ENCODE measurements around the gene DCUN1D3. TPM values are rescaled to one million over a fixed set of nuclear protein-coding genes. Genes with fewer than 3 reads are reported as not detected.

DCUN1D3 gene
- total RNA-seq, 2 donors from 2014 or later: 7.2 to 16.5 TPM

DNA sequence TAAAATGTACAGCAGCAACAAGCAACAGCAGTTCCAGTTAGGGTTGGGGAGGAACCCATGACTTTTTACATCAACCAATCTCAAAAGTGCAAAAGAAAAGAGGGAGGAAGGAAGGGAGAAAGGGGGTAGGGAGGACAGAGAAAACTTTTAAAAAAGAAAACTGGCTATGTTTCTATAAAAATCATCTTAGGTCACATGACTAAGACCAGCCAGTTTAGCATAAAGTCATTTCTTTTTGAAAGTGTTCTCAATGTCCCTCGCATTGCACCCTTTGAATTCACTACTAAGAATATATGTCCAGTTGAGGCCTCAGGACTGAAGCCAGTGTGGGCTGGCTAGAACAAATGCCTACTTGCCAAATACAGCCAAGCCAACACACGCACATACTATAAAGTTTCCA is 28.9 kb downstream of the DCUN1D3 start:
- no peak for DNase-seq (ENCODE audit: low spot score)
- no peak overlapping the region for H3K4me3 ChIP-seq
- H3K27me3 ChIP-seq (replicated peaks; ENCODE audit: insufficient read depth): no peaks in the 10 kb centered on the region
- intact Hi-C loops (cut with DNase I): no loop called here
- no peak for TF ChIP-seq POLR2AphosphoS5 (IDR thresholded peaks at IDR 0.05)
- no peak for TF ChIP-seq POLR2A (IDR thresholded peaks at IDR 0.05)
- TF ChIP-seq, protein P1, sequence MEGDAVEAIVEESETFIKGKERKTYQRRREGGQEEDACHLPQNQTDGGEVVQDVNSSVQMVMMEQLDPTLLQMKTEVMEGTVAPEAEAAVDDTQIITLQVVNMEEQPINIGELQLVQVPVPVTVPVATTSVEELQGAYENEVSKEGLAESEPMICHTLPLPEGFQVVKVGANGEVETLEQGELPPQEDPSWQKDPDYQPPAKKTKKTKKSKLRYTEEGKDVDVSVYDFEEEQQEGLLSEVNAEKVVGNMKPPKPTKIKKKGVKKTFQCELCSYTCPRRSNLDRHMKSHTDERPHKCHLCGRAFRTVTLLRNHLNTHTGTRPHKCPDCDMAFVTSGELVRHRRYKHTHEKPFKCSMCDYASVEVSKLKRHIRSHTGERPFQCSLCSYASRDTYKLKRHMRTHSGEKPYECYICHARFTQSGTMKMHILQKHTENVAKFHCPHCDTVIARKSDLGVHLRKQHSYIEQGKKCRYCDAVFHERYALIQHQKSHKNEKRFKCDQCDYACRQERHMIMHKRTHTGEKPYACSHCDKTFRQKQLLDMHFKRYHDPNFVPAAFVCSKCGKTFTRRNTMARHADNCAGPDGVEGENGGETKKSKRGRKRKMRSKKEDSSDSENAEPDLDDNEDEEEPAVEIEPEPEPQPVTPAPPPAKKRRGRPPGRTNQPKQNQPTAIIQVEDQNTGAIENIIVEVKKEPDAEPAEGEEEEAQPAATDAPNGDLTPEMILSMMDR (IDR thresholded peaks at IDR 0.05): no peak
- H3K4me1 ChIP-seq (replicated peaks): peaks cover 2% of the 10 kb centered on the region
- no peaks in the 10 kb centered on the region for H3K36me3 ChIP-seq
- no peak overlapping the region for H3K27ac ChIP-seq
- WGBS: 40% methylated on average over 2 of the region's 2 CpGs
- H3K9me3 ChIP-seq: no peaks in the 10 kb centered on the region

DNA sequence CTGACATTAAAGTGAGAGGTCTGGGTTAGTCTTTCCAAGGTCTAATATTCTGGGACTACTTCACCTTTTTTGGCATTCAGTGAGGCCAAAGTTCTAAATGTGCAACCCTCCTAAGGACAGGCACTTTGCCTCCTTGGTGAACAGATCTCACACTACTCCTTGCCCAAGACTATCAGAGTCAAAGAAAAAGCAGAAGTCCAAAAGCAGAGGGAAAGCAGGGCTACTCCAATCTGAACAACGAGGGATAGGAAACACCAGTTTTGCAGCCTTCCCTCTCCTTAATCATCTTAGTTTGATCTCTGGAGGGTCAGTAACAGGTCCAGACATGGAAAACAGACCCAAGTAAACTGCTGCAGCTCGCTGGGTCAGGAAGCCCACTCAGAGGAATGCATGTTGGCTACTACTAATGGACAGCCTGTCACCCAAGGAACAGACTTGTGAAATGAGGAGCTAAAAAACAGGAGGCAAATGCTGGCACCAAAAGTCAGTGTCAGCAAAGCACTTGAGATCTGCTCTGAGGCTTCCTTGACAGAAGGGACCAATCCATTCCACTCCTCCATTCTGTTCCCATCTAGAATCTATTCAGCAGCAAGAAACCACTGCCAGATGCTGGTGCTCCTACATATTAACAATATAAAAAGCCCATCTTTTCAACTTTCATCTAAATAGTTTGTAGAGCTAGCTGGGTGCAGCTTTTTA is 29.9 kb downstream of the DCUN1D3 start:
- H3K4me1 ChIP-seq (replicated peaks): peaks cover 2% of the 10 kb centered on the region
- H3K27ac ChIP-seq: no peak overlapping the region
- no peaks in the 10 kb centered on the region for H3K36me3 ChIP-seq
- no peaks in the 10 kb centered on the region for H3K27me3 ChIP-seq (replicated peaks; ENCODE audit: insufficient read depth)
- intact Hi-C loops (cut with DNase I): no loop called here
- WGBS: 12% methylated on average over 2 of the region's 2 CpGs
- H3K4me3 ChIP-seq: no peak overlapping the region
- no peaks in the 10 kb centered on the region for H3K9me3 ChIP-seq
- TF ChIP-seq, protein P1 (IDR thresholded peaks at IDR 0.05): no peak
- TF ChIP-seq POLR2AphosphoS5 (IDR thresholded peaks at IDR 0.05) (no peak), POLR2A (IDR thresholded peaks at IDR 0.05) (no peak)
- DNase-seq (ENCODE audit: low spot score): no peak

GRCh38 chr16:20868890-20869289 is 31.3 kb downstream of the DCUN1D3 start:
- TF ChIP-seq, protein P1 (IDR thresholded peaks at IDR 0.05): no peak
- TF ChIP-seq POLR2AphosphoS5 (IDR thresholded peaks at IDR 0.05) (no peak), POLR2A (IDR thresholded peaks at IDR 0.05) (no peak)
- Histone ChIP-seq H3K36me3 (no peaks in the 10 kb centered on the region), H3K27me3 (replicated peaks; ENCODE audit: insufficient read depth) (no peaks in the 10 kb centered on the region), H3K4me1 (replicated peaks) (peaks cover 2% of the 10 kb centered on the region), H3K27ac (no peak overlapping the region), H3K9me3 (no peaks in the 10 kb centered on the region), H3K4me3 (no peak overlapping the region)
- intact Hi-C loops (cut with DNase I): no loop called here
- WGBS: 15% methylated on average over 3 of the region's 3 CpGs
- DNase-seq (ENCODE audit: low spot score): peak; percentile 16

DNA sequence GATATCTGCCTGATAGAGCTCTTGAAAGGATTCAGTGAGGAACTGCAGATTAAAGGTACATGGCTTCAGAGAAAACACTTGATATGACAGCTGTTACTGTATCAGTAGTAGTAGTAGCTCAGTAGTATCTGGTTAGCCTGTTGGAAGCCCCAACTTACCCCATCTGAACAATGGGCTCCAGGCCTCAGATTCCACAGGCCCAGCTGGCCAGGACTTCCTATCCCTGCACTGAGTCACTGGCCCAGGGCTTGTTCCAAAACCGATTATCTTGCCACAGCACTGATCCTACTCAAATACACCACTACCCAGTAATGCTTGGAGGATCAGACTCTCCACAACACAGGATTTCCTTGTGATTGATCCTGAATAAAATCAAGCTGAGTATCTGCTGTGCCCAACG is 32.6 kb downstream of the DCUN1D3 start:
- TF ChIP-seq, protein P1 (IDR thresholded peaks at IDR 0.05): no peak
- TF ChIP-seq POLR2A (IDR thresholded peaks at IDR 0.05) (no peak), POLR2AphosphoS5 (IDR thresholded peaks at IDR 0.05) (no peak)
- no peak for DNase-seq (ENCODE audit: low spot score)
- H3K27ac ChIP-seq: no peak overlapping the region
- no peaks in the 10 kb centered on the region for H3K27me3 ChIP-seq (replicated peaks; ENCODE audit: insufficient read depth)
- 87% methylated on average over 2 of the region's 2 CpGs for WGBS
- no peaks in the 10 kb centered on the region for H3K9me3 ChIP-seq
- intact Hi-C loops (cut with DNase I): no loop called here
- peaks cover 2% of the 10 kb centered on the region for H3K4me1 ChIP-seq (replicated peaks)
- H3K4me3 ChIP-seq: no peak overlapping the region
- H3K36me3 ChIP-seq: no peaks in the 10 kb centered on the region

DNA sequence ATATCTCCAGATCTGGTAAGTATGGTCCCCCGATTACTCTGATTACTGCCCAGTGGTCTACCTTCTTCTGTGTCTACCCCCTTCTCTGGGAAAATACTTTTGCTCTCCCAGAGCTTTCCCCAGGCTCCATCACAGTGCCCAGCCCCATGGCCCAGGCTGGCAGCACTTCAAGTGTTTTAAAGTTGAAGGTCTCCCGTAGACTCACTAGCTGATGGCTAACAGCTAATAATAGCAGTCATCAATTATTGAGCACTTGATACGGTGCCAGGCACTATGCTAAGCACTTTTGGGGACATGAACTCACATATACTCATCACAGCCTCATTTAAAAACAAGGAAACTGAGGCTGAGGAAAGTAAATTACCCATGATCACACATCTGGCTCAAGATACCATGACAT is 33.4 kb downstream of the DCUN1D3 start:
- Histone ChIP-seq H3K4me3 (no peak overlapping the region), H3K36me3 (no peaks in the 10 kb centered on the region), H3K27ac (no peak overlapping the region), H3K27me3 (replicated peaks; ENCODE audit: insufficient read depth) (no peaks in the 10 kb centered on the region), H3K9me3 (no peaks in the 10 kb centered on the region), H3K4me1 (replicated peaks) (peaks cover 2% of the 10 kb centered on the region)
- 86% methylated on average over 3 of the region's 3 CpGs for WGBS
- intact Hi-C loops (cut with DNase I): no loop called here
- DNase-seq (ENCODE audit: low spot score): no peak
- TF ChIP-seq POLR2AphosphoS5 (IDR thresholded peaks at IDR 0.05): no peak
- TF ChIP-seq POLR2A (IDR thresholded peaks at IDR 0.05): no peak
- TF ChIP-seq, protein P1 (IDR thresholded peaks at IDR 0.05): no peak
